Measurements from ENCODE around the gene SEC22C. TPM values are rescaled to one million over a fixed set of nuclear protein-coding genes. Genes with fewer than 3 reads are reported as not detected.
A peak's percentile ranks its signal among the peaks of the same experiment; 100 is the strongest.
"Not testable (repeated sequence)": the region's sequence is repeated elsewhere in the genome, so short reads cannot be mapped to it uniquely, and the experiment has no call there.

SEC22C gene
- total RNA-seq, 1 donor from 2014 or later = 49.8 TPM

GRCh38 chr3:42557854-42558253, 23.9 kb downstream of the SEC22C start:
- DNase-seq (ENCODE audit: low spot score) = no peak
- H3K36me3 Mint-ChIP-seq (ENCODE audit: low read depth) = peaks cover 27% of the 10 kb centered on the region
- peak; percentile 62 for TF ChIP-seq CTCF (IDR thresholded peaks at IDR 0.05)
- no peak overlapping the region for H3K4me3 Mint-ChIP-seq (ENCODE audit: unreplicated experiment)
- no peak overlapping the region for H3K27ac Mint-ChIP-seq (ENCODE audit: unreplicated experiment)
- no peaks in the 10 kb centered on the region for H3K4me1 Mint-ChIP-seq (ENCODE audit: low read depth)
- no peaks in the 10 kb centered on the region for H3K27me3 Mint-ChIP-seq (ENCODE audit: low read depth)
- H3K9me3 Mint-ChIP-seq (ENCODE audit: low read depth) = no peaks in the 10 kb centered on the region

GRCh38 chr3:42556817-42557216, 24.9 kb downstream of the SEC22C start:
- H3K27me3 Mint-ChIP-seq (ENCODE audit: low read depth); H3K4me1 Mint-ChIP-seq (ENCODE audit: low read depth); DNase-seq (ENCODE audit: low spot score); H3K27ac Mint-ChIP-seq (ENCODE audit: unreplicated experiment); H3K9me3 Mint-ChIP-seq (ENCODE audit: low read depth); H3K4me3 Mint-ChIP-seq (ENCODE audit: unreplicated experiment): not testable (repeated sequence)
- H3K36me3 Mint-ChIP-seq (ENCODE audit: low read depth) = peaks cover 29% of the 10 kb centered on the region

- Mint-ChIP-seq H3K27me3 (ENCODE audit: low read depth) (no peaks in the 10 kb centered on the region), H3K9me3 (ENCODE audit: low read depth) (no peaks in the 10 kb centered on the region), H3K27ac (ENCODE audit: unreplicated experiment) (no peak overlapping the region), H3K4me3 (ENCODE audit: unreplicated experiment) (no peak overlapping the region), H3K36me3 (ENCODE audit: low read depth) (peaks cover 31% of the 10 kb centered on the region), H3K4me1 (ENCODE audit: low read depth) (no peaks in the 10 kb centered on the region)
- TF ChIP-seq CTCF (IDR thresholded peaks at IDR 0.05) = no peak
- no peak for DNase-seq (ENCODE audit: low spot score)
Measured at GRCh38 chr3:42556089-42556632, 25.6 kb downstream of the SEC22C start.

GRCh38 chr3:42552830-42553229, 28.9 kb downstream of the SEC22C start:
- peaks cover 30% of the 10 kb centered on the region for H3K36me3 Mint-ChIP-seq (ENCODE audit: low read depth)
- TF ChIP-seq CTCF (IDR thresholded peaks at IDR 0.05) = no peak
- no peak overlapping the region for H3K4me3 Mint-ChIP-seq (ENCODE audit: unreplicated experiment)
- DNase-seq (ENCODE audit: low spot score) = no peak
- no peaks in the 10 kb centered on the region for H3K27me3 Mint-ChIP-seq (ENCODE audit: low read depth)
- peaks cover under 1% of the 10 kb centered on the region for H3K4me1 Mint-ChIP-seq (ENCODE audit: low read depth)
- no peaks in the 10 kb centered on the region for H3K9me3 Mint-ChIP-seq (ENCODE audit: low read depth)
- no peak overlapping the region for H3K27ac Mint-ChIP-seq (ENCODE audit: unreplicated experiment)

- H3K9me3 Mint-ChIP-seq (ENCODE audit: low read depth) = no peaks in the 10 kb centered on the region
- no peak overlapping the region for H3K4me3 Mint-ChIP-seq (ENCODE audit: unreplicated experiment)
- no peak for TF ChIP-seq CTCF (IDR thresholded peaks at IDR 0.05)
- peaks cover 24% of the 10 kb centered on the region for H3K4me1 Mint-ChIP-seq (ENCODE audit: low read depth)
- H3K27me3 Mint-ChIP-seq (ENCODE audit: low read depth) = no peaks in the 10 kb centered on the region
- no peak overlapping the region for H3K27ac Mint-ChIP-seq (ENCODE audit: unreplicated experiment)
- H3K36me3 Mint-ChIP-seq (ENCODE audit: low read depth) = peaks cover 19% of the 10 kb centered on the region
- no peak for DNase-seq (ENCODE audit: low spot score)
Measured at GRCh38 chr3:42550250-42550649, 31.5 kb downstream of the SEC22C start.

- Mint-ChIP-seq H3K4me1 (ENCODE audit: low read depth) (peaks cover 35% of the 10 kb centered on the region), H3K27me3 (ENCODE audit: low read depth) (no peaks in the 10 kb centered on the region), H3K4me3 (ENCODE audit: unreplicated experiment) (no peak overlapping the region), H3K36me3 (ENCODE audit: low read depth) (peaks cover 16% of the 10 kb centered on the region), H3K27ac (ENCODE audit: unreplicated experiment) (no peak overlapping the region), H3K9me3 (ENCODE audit: low read depth) (no peaks in the 10 kb centered on the region)
- DNase-seq (ENCODE audit: low spot score) = no peak
- TF ChIP-seq CTCF (IDR thresholded peaks at IDR 0.05) = no peak
Measured at GRCh38 chr3:42549131-42549530, 32.6 kb downstream of the SEC22C start.

Measured in chondrocyte (in vitro differentiated cells).